ENCODE results near the gene RASSF5. TPM values are rescaled to one million over a fixed set of nuclear protein-coding genes. Genes with fewer than 3 reads are reported as not detected.

RASSF5 gene
- total and polyA plus RNA-seq, 10 of the 15 experiments (the other 5 are each of a cell fraction or from before 2014, with no cell fraction given), result 14.0 to 89.6 (median 68.9) TPM

DNA sequence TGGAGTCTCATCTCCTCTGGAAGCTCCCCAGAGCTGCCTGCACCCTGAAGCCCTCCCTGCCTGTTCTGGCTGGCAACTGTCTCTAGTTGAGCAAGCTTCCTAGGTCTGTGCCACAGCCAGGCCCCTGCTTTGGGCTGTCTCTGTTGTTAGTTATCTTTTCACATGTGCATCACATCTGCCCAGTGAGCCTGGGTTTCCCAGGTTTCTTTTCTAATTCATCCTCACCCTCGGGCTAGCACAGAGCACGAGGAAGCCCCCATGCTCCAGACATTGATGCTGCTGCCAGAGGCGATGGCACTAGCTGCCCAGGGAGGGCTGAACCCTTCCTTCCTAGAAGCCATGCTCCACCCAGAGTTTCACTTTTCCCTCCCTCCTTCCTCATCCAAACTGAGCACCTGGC is 27.2 kb downstream of the RASSF5 start (continued):
- TF ChIP-seq, protein P1, sequence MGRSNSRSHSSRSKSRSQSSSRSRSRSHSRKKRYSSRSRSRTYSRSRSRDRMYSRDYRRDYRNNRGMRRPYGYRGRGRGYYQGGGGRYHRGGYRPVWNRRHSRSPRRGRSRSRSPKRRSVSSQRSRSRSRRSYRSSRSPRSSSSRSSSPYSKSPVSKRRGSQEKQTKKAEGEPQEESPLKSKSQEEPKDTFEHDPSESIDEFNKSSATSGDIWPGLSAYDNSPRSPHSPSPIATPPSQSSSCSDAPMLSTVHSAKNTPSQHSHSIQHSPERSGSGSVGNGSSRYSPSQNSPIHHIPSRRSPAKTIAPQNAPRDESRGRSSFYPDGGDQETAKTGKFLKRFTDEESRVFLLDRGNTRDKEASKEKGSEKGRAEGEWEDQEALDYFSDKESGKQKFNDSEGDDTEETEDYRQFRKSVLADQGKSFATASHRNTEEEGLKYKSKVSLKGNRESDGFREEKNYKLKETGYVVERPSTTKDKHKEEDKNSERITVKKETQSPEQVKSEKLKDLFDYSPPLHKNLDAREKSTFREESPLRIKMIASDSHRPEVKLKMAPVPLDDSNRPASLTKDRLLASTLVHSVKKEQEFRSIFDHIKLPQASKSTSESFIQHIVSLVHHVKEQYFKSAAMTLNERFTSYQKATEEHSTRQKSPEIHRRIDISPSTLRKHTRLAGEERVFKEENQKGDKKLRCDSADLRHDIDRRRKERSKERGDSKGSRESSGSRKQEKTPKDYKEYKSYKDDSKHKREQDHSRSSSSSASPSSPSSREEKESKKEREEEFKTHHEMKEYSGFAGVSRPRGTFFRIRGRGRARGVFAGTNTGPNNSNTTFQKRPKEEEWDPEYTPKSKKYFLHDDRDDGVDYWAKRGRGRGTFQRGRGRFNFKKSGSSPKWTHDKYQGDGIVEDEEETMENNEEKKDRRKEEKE (IDR thresholded peaks at IDR 0.05), result no peak
- TF ChIP-seq CREM (IDR thresholded peaks at IDR 0.05; ENCODE audit: low read depth), result no peak
- no peak for TF ChIP-seq ZNF622 (IDR thresholded peaks at IDR 0.05)
- no peak for TF ChIP-seq YY1 (IDR thresholded peaks at IDR 0.05; ENCODE audit: low read depth, low read length)
- TF ChIP-seq RELA (IDR thresholded peaks at IDR 0.05; ENCODE audit: borderline replicate concordance, partially characterized antibody), result no peak
- no peak for TF ChIP-seq NRF1 (conservative IDR thresholded peaks at IDR 0.05; ENCODE audit: low read depth, low read length)
- TF ChIP-seq GATAD2B (conservative IDR thresholded peaks at IDR 0.05; ENCODE audit: low read depth), result no peak
- TF ChIP-seq NFXL1 (IDR thresholded peaks at IDR 0.05; ENCODE audit: borderline replicate concordance), result no peak
- no peak for TF ChIP-seq YBX1 (IDR thresholded peaks at IDR 0.05)

DNA sequence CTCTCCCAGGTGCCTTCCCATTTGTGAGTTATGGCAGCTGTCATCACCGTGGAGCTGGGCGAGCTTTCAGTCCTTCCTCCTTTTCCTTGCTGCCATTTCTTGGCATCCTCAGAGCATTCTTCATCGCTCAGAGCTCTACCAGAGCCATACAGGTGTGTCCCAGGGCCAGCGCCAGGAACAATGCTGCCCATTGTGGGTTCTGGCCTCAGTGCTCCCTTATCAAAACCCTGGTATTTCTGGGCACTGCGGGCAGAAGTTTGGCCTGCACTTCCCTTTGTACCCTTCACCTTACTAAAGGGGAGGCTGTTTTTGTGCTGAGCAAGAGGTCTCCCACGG is 28.5 kb downstream of the RASSF5 start:
- Histone ChIP-seq H3K4me3 (no peak overlapping the region), H3K27me3 (replicated peaks in 1 of 2; ENCODE audit: control insufficient read depth in 2 of 2, insufficient read depth in 2 of 2, low read length in 1 of 2) (no peaks in the 10 kb centered on the region), H2AFZ (ENCODE audit: control insufficient read depth, low read depth, low read length) (no peak overlapping the region), H4K20me1 (ENCODE audit: control insufficient read depth, insufficient read depth) (no peaks in the 10 kb centered on the region), H3K27ac (ENCODE audit: control insufficient read depth, insufficient read depth) (no peak overlapping the region), H3K9ac (ENCODE audit: control insufficient read depth, insufficient read depth, low read length) (no peak overlapping the region), H3K79me2 (ENCODE audit: control insufficient read depth, insufficient read depth, low read length) (no peaks in the 10 kb centered on the region), H3K9me3 (replicated peaks; ENCODE audit: control insufficient read depth, insufficient read depth, low read length) (no peaks in the 10 kb centered on the region), H3K36me3 (ENCODE audit: control insufficient read depth in 2 of 2, insufficient read depth in 2 of 2, low read length in 1 of 2) (no peaks in the 10 kb centered on the region), H3K4me1 (ENCODE audit: control insufficient read depth, insufficient read depth, low read length) (no peaks in the 10 kb centered on the region), H3K4me2 (ENCODE audit: control insufficient read depth, insufficient read depth) (no peak overlapping the region)
- intact Hi-C loops (cut with micrococcal nuclease; ENCODE audit: unreplicated experiment) (no loop called here), in situ Hi-C loops (cut with MboI) (no loop called here)
- ChIA-PET SMC1A (ENCODE audit: uncharacterized antibody, unreplicated experiment) (interaction anchor here (1.3 to 1.5 kb wide), 2 partner anchors 9 to 57 kb away, joined by 4 to 5 read pairs; no protein-coding TSS in a partner anchor), RAD21 (ENCODE audit: unreplicated experiment) (no interaction called here), CTCF (interaction anchor here (0.9 to 5.6 kb wide), 7 partner anchors 10 to 57 kb away, joined by 3 to 27 read pairs (median 4); no protein-coding TSS in a partner anchor), POLR2A (interaction anchor here (0.5 kb wide), 1 partner anchor 20 kb away, joined by 4 read pairs; no protein-coding TSS in a partner anchor)
- no TSS peak for BruUV-seq (replicated peaks)
- FAIRE-seq (no peak), ATAC-seq (no peak), DNase-seq (ENCODE audit: low read depth, low spot score) (no peak)
- TF ChIP-seq E4F1 (IDR thresholded peaks at IDR 0.05; ENCODE audit: borderline replicate concordance, partially characterized antibody), result no peak
- no peak for TF ChIP-seq NFXL1 (IDR thresholded peaks at IDR 0.05; ENCODE audit: borderline replicate concordance)
- TF ChIP-seq NKRF (conservative IDR thresholded peaks at IDR 0.05), result no peak
- no peak for TF ChIP-seq RAD51 (IDR thresholded peaks at IDR 0.05)
- no peak for TF ChIP-seq EP300 (IDR thresholded peaks at IDR 0.05; ENCODE audit: borderline replicate concordance in 1 of 2, control insufficient read depth in 1 of 2, low read depth in 2 of 2, low read length in 2 of 2)
- TF ChIP-seq NRF1 (conservative IDR thresholded peaks at IDR 0.05; ENCODE audit: low read depth, low read length), result no peak
- TF ChIP-seq NFIC (IDR thresholded peaks at IDR 0.05; ENCODE audit: low read depth, low read length), result no peak
- no peak for TF ChIP-seq EZH2 (IDR thresholded peaks at IDR 0.05; ENCODE audit: borderline replicate concordance, control insufficient read depth, low read depth, low read length)
- no peak for TF ChIP-seq POU2F2 (IDR thresholded peaks at IDR 0.05; ENCODE audit: borderline replicate concordance, low read depth, low read length)
- no peak for TF ChIP-seq CREM (IDR thresholded peaks at IDR 0.05; ENCODE audit: low read depth)
- 50% methylated on average over 6 of the region's 6 CpGs for WGBS (ENCODE audit: insufficient coverage, insufficient replicate concordance, low lambda C conversion rate, missing lambda C conversion rate)
